HEK293T (cell line): ENCODE results near the gene SC5D.

Source experiments
- CTCF ChIA-PET: fragments of 350-600 bp; formaldehyde crosslinking; extraction: SDS; loops from one replicate; lab custom pipeline; 2021; ENCODE audit warnings: antibody characterized with exemption, inconsistent platforms; lab: Yijun Ruan, JAX
- POLR2A ChIA-PET: fragments of 350-600 bp; formaldehyde crosslinking; extraction: SDS; loops from one replicate; lab custom pipeline; 2020; ENCODE audit warnings: antibody characterized with exemption, inconsistent platforms; lab: Yijun Ruan, JAX
- DNase-seq: peaks from one replicate; pipeline ENCODE4 v3.0.0; 2012; ENCODE audit warnings: mixed read lengths; ENCODE audit errors: extremely low spot score
- ARNT ChIP-seq: fragments of 450-650 bp; IDR thresholded peaks from 2 replicates; pipeline ENCODE4 v1.6.1; 2017; ENCODE audit warnings: mild to moderate bottlenecking
- BHLHE40 ChIP-seq: fragments of 450-650 bp; IDR thresholded peaks from 2 replicates; pipeline ENCODE4 v1.6.1; 2016; ENCODE audit warnings: mild to moderate bottlenecking, moderate library complexity, borderline replicate concordance
- CTBP1 ChIP-seq: fragments of 450-650 bp; IDR thresholded peaks from 2 replicates; pipeline ENCODE4 v1.6.1; 2016; ENCODE audit warnings: borderline replicate concordance
- ELF4 ChIP-seq: fragments of 450-650 bp; IDR thresholded peaks from 2 replicates; pipeline ENCODE4 v1.6.1; 2017; ENCODE audit warnings: antibody characterized with exemption
- FOXA1 ChIP-seq: fragments of 450-650 bp; IDR thresholded peaks from 2 replicates; pipeline ENCODE4 v1.6.1; 2016; ENCODE audit warnings: mild to moderate bottlenecking
- FOXK2 ChIP-seq: fragments of 450-650 bp; IDR thresholded peaks from 2 replicates; pipeline ENCODE4 v1.6.1; 2016; ENCODE audit warnings: mild to moderate bottlenecking
- FOXM1 ChIP-seq: fragments of 450-650 bp; IDR thresholded peaks from 2 replicates; pipeline ENCODE4 v1.6.1; 2017; ENCODE audit warnings: mild to moderate bottlenecking, borderline replicate concordance
- HDGF ChIP-seq: fragments of 450-650 bp; IDR thresholded peaks from 2 replicates; pipeline ENCODE4 v1.6.1; 2017; ENCODE audit warnings: antibody characterized with exemption, borderline replicate concordance
- L3MBTL2 ChIP-seq: fragments of 450-650 bp; conservative IDR thresholded peaks from 2 replicates; pipeline ENCODE4 v1.6.1; 2016; ENCODE audit warnings: mild to moderate bottlenecking
- LEF1 ChIP-seq: fragments of 450-650 bp; IDR thresholded peaks from 2 replicates; pipeline ENCODE4 v1.6.1; 2017; ENCODE audit warnings: mild to moderate bottlenecking, borderline replicate concordance
- NFRKB ChIP-seq: fragments of 450-650 bp; IDR thresholded peaks from 2 replicates; pipeline ENCODE4 v1.6.1; 2016; ENCODE audit warnings: mild to moderate bottlenecking, moderate library complexity
- SP1 ChIP-seq: fragments of 450-650 bp; IDR thresholded peaks from 2 replicates; pipeline ENCODE4 v1.6.1; 2017
- SUZ12 ChIP-seq: fragments of 450-650 bp; IDR thresholded peaks from 2 replicates; pipeline ENCODE4 v1.6.1; 2016; ENCODE audit warnings: mild to moderate bottlenecking
- TARDBP ChIP-seq: fragments of 450-650 bp; IDR thresholded peaks from 2 replicates; pipeline ENCODE4 v1.6.1; 2016
- ZNF384 ChIP-seq: fragments of 450-650 bp; IDR thresholded peaks from 2 replicates; pipeline ENCODE4 v1.6.1; 2016
- TF ChIP-seq, protein P1 (sequence below): fragments of 450-650 bp; IDR thresholded peaks from 2 replicates; pipeline ENCODE4 v1.6.1; 2016

SC5D gene, protein sequence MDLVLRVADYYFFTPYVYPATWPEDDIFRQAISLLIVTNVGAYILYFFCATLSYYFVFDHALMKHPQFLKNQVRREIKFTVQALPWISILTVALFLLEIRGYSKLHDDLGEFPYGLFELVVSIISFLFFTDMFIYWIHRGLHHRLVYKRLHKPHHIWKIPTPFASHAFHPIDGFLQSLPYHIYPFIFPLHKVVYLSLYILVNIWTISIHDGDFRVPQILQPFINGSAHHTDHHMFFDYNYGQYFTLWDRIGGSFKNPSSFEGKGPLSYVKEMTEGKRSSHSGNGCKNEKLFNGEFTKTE

DNA sequence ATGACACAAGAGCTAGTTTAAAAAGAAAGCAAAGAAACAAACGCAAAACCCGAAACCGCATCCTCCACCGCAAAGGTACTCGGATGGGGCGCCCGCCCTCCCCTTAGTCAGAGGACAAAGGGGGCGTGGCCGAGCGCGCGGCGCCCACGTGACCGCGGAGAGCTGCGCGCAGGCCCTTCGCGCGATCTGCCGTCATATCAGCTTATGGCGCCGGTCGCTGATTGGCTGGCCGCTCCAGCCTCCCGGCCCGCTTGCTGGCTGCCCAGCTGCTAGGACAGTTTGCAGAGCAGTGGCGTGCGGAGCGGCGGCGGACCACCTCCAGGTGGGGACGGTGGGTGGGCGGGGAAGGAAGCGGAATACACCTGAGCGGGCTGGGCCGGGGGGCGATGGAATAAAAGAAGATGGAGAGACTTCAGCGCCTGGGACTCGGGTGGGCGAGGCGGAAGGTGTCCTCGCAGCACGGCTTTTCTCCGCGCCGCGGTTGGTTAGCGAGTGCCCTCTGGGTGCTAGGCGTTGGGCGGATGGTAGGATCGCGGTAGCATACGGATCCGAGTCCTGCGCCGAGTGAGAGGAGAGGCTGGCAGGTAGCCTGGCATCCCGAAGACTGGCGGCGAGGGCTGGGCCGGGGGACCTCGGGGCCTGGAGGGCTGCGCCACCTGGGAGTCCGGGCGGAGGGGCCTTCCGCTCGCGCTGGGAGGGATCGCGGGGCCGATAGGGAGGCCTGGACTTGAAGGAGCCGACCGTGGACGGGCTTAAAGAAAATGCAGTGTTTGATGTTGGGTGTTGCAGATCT, at the start of gene SC5D:
Gene SC5D, plus strand, starts transcription at position 277 of the 793 bp plus-strand sequence. CDS start 10,605 bp downstream, outside the sequence.
- DNase-seq, result peak; percentile 95
- POLR2A ChIA-PET, result interaction anchor here (0.6 to 1.8 kb wide), 15 partner anchors 8 to 282 kb away, joined by 3 to 14 read pairs (median 4); no protein-coding TSS in a partner anchor
- TF ChIP-seq L3MBTL2 (peak; percentile 55; the same call in 1 of the 2 replicates), CTBP1 (peak; percentile 17; the same call in 1 of the 2 replicates), SP1 (no peak), NFRKB (no peak), BHLHE40 (no peak), FOXK2 (no peak), FOXM1 (no peak), ARNT (0 out of 2 replicates have a peak, but pooled peaks have one; percentile 46)
- TF ChIP-seq, protein P1, sequence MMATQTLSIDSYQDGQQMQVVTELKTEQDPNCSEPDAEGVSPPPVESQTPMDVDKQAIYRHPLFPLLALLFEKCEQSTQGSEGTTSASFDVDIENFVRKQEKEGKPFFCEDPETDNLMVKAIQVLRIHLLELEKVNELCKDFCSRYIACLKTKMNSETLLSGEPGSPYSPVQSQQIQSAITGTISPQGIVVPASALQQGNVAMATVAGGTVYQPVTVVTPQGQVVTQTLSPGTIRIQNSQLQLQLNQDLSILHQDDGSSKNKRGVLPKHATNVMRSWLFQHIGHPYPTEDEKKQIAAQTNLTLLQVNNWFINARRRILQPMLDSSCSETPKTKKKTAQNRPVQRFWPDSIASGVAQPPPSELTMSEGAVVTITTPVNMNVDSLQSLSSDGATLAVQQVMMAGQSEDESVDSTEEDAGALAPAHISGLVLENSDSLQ, result peak; percentile 49; the same call in 1 of the 2 replicates
- CTCF ChIA-PET, result interaction anchor here (0.6 kb wide), 2 partner anchors 178 to 298 kb away, joined by 3 read pairs; no protein-coding TSS in a partner anchor

DNA sequence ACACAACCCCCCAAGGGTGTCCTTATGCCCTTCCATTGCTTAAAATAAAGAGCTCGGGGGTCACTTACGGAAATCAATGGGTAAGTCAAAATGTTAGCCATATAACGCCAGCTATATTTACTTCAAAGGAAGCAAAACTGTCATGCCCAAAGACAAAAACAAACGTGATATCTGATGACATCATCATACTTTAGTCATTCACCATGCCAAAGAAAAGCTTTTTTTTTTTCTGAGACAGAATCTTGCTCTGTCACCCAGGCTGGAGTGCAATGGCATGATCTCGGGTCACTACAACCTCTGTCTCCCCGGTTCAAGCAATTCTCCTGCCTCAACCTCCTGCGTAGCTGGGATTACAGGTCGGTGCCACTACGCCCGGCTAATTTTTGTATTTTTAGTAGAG, 47.7 kb upstream of the SC5D start:
- no peak for DNase-seq
- ChIA-PET POLR2A (interaction anchor here (2.7 kb wide), 1 partner anchor 48 kb away, joined by 9 read pairs; the partner anchor contains the start of gene SC5D), CTCF (interaction anchor here (1.4 kb wide), 1 partner anchor 9 kb away, joined by 5 read pairs; no protein-coding TSS in a partner anchor)
- TF ChIP-seq NFRKB (no peak), LEF1 (no peak), CTBP1 (no peak), FOXK2 (no peak), FOXA1 (no peak), SUZ12 (no peak), HDGF (no peak), L3MBTL2 (no peak), ELF4 (no peak), TARDBP (no peak), ARNT (no peak), FOXM1 (no peak), SP1 (no peak), BHLHE40 (no peak), ZNF384 (no peak)
- TF ChIP-seq, protein P1, result no peak

DNA sequence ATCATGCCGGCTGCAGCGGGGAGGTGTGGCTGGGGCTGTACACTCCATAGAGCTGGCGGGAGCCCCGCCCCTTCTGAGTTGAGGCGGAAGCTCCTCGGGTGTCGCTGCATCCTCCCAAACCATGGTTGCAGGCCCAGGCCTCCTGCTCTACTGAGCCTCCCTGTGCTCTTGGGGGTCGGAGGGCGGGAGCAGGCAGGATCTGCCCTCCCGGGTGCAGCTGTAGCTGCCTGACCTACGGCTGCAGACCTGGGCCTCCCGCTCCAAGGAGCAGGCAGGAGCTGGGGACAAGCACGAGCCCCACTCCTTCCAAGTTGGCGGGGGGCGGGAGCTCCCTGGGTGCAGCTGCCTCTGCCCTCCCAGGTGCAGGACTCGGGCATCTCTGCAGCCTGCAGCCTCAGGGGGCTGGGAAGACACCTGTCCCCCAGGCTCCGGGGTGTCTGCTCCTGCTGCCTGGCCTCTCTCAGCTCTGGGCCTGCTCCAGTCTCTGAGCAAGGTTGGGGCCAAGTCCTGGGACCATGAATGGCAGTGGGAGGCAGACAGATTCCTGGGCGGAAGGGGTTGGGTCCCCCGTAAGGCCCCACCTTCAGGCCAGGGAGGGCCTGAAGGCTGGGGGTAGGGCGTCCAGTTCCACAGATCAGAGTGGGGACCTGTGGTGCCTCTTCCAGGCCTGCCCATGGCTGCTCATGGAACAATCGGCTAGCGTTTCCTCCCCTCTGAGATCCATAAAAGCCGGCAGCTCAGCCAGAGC, 46.4 kb upstream of the SC5D start:
- ChIA-PET CTCF (interaction anchor here (0.5 to 0.9 kb wide), 2 partner anchors 51 to 97 kb away, joined by 3 to 6 read pairs; no protein-coding TSS in a partner anchor), POLR2A (interaction anchor here (1.0 to 2.7 kb wide), 3 partner anchors 9 to 425 kb away, joined by 3 to 9 read pairs (median 5); partner anchors contain the start of gene SC5D)
- no peak for DNase-seq
- TF ChIP-seq ZNF384 (no peak), L3MBTL2 (no peak), TARDBP (no peak), CTBP1 (no peak), SP1 (no peak), FOXM1 (no peak), SUZ12 (no peak)

DNA sequence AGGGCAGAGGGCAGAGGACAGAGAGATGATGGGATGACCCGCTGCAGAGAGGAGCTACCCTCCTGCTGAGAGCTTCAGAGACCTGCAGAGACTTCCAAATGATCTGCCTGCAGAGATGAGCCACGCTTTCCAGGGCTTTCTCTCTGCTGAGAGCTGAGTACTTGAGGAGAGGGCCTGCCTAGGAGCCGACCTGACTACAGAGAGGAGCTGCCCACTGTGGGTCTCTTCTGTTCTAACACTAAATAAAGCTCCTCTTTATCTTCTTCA, 45.9 kb upstream of the SC5D start:
- TF ChIP-seq ARNT (no peak), HDGF (no peak), L3MBTL2 (no peak), SP1 (no peak), LEF1 (no peak), ELF4 (no peak), FOXK2 (no peak), ZNF384 (no peak), CTBP1 (no peak), TARDBP (no peak)
- TF ChIP-seq, protein P1, result no peak
- DNase-seq, result no peak
- POLR2A ChIA-PET, result interaction anchor here (1.0 to 2.7 kb wide), 3 partner anchors 10 to 425 kb away, joined by 3 to 9 read pairs (median 5); partner anchors contain the start of gene SC5D
- CTCF ChIA-PET, result interaction anchor here (0.5 to 0.9 kb wide), 2 partner anchors 52 to 97 kb away, joined by 3 to 6 read pairs; no protein-coding TSS in a partner anchor

DNA sequence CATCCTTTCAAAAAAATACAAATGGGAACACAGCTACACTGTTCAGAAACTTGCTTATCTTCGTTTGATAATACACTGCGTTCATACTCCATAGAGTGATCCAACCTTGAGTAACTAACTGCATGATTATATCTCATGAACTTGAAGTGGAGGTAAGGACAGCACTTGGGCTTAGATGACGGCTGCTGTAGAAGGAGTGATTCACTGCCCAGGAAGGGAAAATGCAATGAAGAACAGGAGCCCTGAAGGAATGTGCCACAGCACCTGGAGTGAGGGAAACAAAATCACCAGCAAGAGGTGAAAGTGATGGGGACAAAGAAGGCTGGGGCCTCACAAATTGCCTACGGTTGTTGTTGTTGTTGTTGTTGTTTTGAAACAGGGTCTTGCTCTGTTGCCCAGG, 44.1 kb upstream of the SC5D start:
- no peak for DNase-seq
- TF ChIP-seq FOXA1 (no peak), CTBP1 (no peak), L3MBTL2 (no peak), ARNT (no peak), LEF1 (no peak), NFRKB (no peak), ZNF384 (no peak), BHLHE40 (no peak), TARDBP (no peak), SP1 (no peak)
- TF ChIP-seq, protein P1, result no peak
- POLR2A ChIA-PET, result interaction anchor here (0.6 kb wide), 1 partner anchor 13 kb away, joined by 3 read pairs; no protein-coding TSS in a partner anchor
- CTCF ChIA-PET, result interaction anchor here (0.7 kb wide), 1 partner anchor 1623 kb away, joined by 3 read pairs; no protein-coding TSS in a partner anchor
